ENCODE measurements around the gene GARNL3.

GRCh38 chr9:127404631-127405030 lies 140.1 kb downstream of the GARNL3 start:
- TF ChIP-seq CTCF (IDR thresholded peaks at IDR 0.05): no peak
- TF ChIP-seq POLR2A (IDR thresholded peaks at IDR 0.05): no peak
